IPS-NIHi11 (cell line): ENCODE measurements around the gene CDH24.

Experiments used
- DNase-seq: peaks from one replicate; pipeline ENCODE4 v3.0.0; 2012; ENCODE audit warnings: mixed read lengths, low spot score

Gene CDH24

DNA sequence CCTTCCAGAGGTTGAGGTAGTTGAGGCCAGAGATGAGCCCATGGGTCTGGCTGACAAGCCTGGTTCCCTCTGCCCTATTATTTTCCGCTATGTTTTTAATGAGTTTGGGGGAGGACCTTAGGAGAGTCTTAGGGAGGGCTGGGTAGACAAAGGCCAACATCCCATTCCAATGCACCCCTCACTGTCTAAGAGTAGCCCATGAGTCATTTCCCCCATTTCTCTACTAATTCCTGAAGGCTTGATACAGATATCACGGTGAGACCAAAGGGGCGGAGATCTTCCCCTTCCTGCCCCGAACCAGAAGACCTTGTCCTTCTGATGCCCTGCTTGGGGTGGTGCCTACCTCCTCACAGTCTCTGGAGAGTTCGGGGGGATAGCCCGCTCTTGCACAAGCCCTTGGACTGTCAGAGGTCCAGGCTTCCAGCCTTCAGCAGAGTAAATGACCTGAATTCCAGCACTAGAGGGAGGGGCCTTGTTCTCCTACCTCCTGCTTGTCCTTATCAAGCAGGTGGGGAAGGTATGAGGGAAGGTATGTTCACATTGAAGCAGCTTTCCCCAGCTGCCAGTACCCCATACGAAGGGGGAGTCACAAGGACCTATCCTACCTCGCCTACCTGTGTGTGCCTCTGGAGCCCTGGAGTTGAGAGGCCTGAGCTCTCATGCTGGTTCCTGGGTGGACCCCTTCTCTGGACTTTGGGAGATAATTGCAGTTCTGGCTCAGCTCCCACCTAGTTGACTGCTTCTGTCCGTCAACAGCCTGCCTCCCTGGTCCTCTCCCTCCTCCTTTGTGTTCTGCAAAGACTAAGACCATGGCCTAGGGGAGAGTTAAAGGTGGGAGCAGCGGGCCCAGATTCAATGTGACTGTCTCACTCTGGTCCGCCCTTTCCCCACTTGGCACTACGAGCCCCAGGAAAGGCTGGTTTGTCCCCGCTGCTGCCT is 11.6 kb downstream of the CDH24 start:
- no peak for DNase-seq

DNA sequence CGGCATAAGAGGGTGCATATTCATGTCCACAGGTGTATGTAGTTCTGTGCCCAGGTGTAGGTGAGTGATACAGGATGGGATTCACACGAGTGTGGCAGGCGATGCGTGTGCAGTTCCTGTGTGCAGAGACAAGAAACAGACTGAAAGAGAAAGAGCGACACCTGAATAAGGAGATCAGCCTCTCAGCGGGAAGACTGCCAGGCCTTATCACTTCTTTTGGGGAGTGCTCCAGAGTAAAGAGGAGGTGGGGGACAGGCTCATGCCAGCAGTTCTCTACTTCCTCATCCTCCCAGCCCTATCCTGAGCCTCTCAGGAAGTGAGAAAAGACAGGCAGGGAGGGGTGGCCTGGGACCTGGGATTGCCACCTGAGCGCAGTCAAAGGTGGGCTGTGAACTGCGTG is 12.5 kb downstream of the CDH24 start:
- DNase-seq: no peak

DNA sequence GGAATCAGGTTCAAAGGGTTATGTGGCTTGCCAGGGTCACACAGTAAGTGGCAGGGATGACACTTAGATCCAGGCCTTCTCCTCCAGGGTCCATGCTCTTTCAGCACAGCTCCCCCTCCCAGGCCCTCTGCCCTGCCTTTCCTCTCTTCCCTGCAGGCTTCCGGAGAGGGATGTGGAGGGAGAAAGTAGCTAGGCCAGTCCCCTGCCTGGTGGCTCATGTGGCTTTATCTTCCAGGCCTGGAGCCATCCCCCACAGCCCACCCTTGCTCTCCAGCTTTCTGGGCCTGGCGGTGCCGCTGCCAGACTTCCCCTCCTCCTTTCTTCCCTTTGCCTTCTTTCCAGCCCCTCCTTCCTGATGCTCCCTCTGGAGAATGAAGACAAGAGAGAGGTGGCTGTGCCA is 13.6 kb downstream of the CDH24 start:
- no peak for DNase-seq

DNA sequence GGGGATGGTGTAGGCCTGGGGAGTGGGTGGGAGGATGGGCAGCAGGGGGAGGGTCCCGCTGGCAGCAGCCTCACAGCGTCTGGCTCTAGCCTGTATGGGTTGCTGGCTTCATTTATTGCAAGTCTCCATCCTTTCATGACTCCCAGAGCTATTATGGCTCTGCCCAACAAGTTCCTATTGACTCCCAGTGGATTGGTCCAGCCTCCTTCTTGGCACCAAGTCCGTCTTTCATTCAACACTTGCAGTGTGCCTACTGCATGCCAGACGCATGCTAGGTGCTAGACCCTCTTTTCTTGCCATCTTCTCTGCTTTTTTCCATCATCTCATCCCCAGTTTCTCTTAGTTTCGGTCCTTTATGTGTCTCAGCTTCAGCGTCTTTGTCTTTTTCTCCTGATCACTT is 14.2 kb downstream of the CDH24 start:
- DNase-seq: no peak

DNA sequence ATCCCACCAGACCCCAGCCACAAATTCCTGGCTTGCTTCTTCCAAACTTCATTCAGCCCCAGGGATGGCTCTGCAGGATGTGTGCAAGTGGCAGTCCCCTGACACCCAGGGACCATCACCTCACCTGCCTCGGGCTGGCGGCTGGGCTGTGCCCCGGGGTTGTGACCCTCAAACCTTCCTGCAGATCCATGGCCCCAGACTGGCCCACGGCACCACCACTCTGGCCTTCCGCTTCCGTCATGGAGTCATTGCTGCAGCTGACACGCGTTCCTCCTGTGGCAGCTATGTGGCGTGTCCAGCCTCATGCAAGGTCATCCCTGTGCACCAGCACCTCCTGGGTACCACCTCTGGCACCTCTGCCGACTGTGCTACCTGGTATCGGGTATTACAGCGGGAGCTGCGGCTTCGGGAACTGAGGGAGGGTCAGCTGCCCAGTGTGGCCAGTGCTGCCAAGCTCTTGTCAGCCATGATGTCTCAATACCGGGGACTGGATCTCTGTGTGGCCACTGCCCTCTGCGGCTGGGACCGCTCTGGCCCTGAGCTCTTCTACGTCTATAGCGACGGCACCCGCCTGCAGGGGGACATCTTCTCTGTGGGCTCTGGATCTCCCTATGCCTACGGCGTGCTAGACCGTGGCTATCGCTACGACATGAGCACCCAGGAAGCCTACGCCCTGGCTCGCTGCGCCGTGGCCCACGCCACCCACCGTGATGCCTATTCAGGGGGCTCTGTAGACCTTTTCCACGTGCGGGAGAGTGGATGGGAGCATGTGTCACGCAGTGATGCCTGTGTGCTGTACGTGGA is 15.0 kb downstream of the CDH24 start, which contains the start of gene PSMB11:
TSS of gene PSMB11 (plus strand) at position 51 of the 804 bp plus-strand sequence. CDS start at position 65, 14 bp downstream.
- no peak for DNase-seq

DNA sequence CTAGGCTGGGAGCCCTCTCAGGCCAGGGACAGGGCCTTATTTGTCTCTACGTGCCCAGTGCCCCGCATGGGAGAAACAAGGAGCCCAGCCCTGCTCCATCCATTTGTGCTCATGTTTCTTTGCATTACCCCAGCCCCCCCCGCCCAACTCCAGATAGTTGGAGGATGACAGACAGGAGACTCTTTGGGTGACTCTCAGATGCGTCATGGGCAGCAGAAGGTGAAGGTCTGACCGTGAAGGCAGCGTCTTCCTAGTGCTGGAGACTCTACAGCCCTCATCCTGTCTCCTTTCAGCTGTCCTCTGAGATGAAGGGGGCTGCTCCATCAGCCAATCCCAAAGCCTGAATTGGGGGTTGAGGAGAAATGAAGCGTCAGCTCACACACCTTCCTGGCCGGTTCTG is 15.6 kb downstream of the CDH24 start:
- DNase-seq: no peak

DNA sequence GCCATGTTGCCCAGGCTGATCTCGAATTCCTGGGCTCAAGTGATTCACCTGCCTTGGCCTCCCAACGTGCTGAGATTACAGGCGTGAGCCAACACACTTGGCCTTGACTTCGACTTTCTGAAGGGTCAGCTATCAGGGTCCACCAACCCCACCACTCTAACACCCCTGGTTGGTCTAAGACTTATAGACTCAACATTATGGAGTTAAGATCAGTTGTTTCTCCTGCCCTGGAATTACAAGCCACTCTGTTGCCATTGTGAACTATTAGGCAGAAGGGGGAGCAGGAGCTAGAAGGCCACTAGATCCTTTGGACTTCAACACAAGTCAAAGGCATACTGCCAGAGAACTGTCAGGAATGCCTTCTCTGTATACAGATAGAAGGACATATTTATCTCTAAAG is 17.2 kb downstream of the CDH24 start:
- no peak for DNase-seq

DNA sequence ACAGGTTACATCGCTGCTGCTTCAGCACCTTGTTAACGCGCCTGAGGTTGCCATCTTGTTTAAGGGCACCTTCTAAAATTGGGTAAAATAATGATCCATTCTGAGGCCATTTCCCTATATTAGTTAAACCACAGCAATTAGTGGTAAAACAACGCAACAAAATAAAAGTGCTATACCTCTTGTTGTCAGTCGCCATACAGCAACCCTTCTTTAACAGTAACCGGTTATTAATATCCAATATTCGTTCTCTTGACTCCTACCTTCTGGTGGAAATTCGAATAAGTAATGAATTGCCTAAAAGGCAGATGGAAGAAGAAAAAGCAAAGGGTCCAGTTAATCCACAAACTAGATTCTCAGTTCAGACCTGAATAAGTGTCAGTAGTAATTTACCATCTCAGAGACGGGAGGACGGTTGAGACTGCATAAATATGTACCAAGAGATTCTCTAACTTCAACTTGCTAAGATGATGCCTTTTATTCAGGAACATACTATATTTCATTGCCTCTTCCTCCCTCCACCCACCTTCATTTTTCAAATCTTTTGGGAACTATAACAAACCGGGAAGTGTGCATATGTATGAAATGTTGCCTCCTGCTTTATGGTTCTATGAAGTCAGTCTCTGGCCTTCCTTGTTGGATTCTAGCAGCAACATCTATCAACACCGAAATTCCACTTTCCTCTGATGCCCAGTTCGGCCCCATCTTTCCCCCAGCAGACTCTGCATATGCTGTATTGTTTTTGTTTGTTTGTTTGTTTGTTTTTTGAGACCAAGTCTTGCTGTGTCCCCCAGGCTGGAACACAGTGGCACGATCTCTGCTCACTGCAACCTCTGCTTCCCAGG is 21.8 kb downstream of the CDH24 start:
- DNase-seq: no peak

DNA sequence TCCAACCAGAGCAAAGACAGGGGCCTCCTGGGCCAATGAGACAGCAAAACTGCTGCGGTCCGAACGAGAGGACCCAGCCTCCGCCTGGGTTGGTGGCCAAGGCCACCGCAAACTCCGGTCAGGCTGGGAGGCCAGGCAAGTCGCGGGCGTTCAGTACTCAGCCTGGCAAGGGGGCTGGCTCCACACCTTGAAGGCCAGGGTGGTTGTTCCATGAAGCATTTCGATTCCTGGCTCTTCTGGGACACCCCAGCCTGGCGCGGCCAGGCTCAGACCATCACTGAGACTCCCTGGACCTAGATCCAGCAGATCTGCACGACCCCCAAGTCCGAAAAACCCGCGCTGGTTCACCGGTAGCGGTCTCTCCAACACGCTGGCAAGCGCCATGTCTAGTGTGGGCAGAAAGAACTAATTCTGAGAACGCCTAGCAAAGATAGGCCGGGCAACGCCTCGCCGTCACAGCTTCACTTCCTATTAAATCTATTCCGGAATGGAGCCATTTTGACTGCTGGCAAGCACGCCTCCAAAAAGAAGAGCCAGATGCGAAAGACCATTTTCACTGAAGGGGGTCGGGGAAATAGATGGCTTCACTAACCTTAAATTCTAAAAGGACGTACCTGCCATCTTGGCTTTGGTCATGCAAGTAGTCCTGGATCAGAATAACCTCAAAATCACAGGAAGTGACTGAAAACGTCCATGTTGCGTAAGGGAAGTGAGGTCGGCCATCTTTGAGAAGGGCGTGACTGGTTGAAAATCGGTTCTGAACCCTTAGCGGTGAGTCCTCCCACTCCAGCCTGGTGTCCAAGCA is 22.6 kb downstream of the CDH24 start, which contains the start of gene PSMB5:
TSS of gene PSMB5 (minus strand) at position 403 of the 805 bp plus-strand sequence. CDS start at position 384, 19 bp downstream.
- DNase-seq: peak; percentile 95

DNA sequence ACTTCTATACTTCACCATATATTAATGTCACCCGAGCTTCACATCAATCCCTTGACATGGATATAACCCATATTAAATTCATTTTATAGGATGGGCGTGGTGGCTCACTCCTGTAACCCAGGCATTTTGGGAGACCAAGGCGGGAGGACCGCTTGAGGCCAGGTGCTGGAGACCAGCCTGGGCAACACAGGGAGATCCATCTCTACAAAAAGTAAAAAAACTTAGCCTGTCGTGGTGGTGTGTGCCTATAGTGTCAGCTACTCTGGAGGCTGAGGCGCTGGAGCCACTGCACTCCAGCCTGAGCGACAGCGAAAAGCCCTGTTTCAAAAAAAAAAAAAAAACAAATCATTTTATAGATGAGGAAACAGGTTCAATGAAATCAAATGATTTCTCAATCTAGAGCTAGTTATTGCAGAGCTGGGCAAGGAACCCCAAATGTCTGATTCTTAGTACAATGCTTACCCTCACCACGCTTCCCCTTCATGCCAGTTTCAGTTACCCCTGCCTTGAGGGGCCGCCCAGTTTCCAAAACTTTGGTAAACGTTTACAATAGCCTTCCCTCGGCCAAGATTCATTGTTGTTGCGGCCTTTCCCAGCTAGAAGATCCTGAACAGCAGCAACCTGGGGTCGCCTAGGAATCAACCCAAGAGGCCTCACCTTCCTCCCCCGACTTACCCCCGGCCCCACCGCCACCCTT is 23.4 kb downstream of the CDH24 start:
- DNase-seq: no peak

DNA sequence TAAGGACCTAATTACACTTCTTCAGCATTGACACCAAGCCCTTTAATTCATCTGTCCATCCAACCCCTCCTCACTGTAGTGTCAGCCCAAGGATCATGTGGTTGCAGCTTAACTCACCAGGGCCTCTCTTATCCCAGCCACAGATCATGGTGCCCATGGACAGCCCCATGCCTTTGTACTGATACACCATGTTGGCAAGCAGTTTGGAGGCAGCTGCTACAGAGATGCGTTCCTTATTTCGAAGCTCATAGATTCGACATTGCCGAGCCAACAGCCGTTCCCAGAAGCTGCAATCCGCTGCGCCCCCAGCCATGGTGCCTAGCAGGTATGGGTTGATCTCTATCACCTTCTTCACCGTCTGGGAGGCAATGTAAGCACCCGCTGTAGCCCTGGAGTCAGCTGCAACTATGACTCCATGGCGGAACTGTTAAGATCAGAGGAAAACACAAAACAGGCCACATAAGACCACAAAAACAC is 24.0 kb downstream of the CDH24 start:
- DNase-seq: no peak

DNA sequence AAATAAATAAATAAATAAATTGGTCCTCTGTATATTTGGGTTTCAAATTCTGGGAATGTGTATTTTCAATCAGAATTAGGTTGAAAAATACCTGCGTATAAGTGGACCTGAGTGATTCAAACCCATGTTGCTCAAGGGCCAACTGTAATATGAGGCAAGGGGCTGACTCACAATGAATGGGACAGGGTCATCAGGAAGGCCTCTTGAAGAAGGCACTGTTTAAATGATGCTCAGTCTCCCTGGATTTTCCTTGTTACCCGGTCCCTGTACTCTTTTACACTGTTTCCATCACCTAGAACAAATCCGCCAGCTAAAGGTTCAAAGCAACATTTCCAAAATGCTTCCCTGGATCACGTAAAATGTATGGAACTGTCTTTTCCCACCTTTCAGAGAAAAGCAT is 26.4 kb downstream of the CDH24 start:
- no peak for DNase-seq

DNA sequence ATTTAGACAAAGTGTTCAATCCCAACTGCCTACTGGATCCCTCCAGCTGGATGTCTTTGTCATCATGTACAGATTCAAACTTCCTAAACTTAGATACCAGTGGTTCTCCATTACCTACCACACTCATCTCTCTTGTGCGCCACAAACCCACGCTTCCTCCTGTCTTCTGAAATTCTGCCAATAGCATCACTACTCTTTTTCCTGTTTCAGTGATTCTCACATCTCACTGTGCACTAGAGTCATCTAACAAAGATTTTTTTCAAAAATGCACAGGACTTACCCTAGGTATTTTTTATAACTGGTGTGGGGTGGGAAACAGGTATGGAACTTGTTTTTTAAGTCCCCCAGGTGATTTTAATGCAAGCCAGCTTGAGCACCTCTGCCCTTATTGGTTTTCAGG is 28.5 kb downstream of the CDH24 start:
- no peak for DNase-seq

DNA sequence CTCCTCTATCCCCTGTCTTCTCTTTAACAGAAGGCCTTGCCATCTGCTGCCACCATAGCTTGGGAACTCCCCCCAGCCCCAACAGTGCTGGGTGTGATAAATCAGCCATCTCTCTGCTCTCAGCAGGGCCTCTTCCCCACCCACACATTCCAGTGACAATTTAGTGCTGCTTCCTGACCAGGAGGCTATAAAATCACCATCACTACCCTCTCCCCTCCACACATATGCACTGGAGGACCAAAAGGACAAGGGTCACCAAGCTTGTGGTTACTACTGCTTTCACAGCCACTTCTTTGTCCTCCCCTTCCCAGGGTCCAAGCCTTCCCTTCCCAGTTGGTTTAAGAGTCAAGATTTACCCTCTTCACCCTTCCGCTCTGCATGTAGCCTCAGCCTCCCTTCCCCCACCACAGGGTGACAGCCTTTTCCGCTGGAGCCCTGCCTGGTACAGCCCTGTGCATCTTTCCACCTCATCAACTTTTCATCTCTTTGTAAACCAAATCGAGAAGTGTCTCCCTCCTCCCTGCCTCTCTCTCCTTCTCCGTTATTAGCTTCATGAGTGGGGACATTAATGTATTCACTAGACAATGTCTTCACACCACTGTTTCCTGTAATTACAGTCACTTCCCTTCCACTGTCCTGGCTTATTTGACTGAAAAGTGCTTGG is 32.0 kb downstream of the CDH24 start:
- DNase-seq: no peak

DNA sequence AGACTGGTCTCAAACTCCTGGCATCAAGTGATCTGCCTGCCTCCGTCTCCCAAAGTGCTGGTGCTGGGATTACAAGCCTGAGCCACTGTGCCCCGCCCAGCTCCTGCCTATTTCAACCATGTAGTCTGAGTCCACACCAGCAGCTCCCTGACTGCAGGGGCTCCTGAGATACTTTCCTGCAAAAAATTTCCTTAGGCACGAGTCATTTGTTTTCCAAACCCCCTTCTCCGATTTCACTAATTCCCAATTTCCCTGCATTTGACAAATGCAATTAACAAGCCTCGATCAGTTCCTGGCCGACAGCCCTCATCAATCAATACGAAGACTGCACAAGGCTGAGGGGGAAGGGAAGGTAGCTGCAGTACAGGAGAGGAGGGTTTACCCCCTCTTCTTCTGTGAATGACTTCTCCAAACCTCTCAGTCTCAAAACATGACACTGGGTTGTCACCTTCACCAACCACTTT is 32.7 kb downstream of the CDH24 start:
- DNase-seq: no peak

DNA sequence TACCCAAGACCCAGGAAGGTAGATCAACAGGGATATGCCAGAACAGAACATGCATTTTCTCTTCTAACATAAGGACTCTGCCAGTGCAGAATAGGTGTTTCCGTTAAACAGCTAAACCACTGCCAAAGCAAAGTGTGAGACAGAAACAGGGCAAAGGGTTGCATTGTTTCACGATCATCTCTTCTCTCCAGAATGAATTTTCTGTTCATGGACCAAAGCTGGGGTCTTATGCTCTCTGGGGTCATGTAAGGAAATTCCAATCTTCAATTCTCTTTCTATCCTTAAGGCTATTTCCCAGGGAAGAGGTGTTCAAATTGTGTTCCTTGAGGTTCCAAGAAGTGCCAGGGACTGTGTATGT is 33.5 kb downstream of the CDH24 start:
- DNase-seq: no peak

DNA sequence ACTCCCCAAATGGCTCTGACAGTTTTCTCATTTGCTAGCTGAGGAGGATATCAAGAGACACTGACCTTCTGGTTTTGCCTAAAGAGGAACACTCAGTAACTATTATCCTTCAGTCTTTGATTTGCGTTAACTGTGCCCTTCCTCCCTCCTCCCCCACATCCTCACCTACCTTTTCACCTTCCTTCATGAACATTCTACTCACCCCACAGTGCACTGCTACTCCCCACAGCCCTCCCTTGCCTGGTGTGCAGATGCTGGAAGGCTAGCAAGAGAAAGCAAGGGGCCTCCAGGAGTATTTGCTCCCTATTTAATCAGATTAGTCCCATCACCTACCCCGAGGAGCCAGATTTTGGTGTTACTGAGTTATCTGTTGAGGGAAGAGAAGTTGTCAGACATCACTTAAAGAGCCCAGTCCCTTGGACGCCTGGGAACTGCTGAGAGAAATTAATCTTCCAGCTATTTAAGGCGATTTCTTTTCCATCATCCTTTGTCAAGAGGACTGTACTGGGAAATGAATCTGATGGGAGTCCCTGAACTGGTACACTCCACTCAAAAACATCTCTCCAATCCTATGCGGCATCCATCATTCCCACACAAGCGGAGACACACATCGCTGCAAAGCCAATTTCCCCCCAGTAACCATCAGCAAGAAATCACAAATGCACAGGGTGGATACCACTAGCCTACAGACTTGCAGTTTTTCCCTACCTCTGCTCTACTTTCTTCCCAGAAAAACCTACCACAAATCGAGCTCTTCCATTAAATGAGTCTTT is 34.1 kb downstream of the CDH24 start:
- DNase-seq: no peak

DNA sequence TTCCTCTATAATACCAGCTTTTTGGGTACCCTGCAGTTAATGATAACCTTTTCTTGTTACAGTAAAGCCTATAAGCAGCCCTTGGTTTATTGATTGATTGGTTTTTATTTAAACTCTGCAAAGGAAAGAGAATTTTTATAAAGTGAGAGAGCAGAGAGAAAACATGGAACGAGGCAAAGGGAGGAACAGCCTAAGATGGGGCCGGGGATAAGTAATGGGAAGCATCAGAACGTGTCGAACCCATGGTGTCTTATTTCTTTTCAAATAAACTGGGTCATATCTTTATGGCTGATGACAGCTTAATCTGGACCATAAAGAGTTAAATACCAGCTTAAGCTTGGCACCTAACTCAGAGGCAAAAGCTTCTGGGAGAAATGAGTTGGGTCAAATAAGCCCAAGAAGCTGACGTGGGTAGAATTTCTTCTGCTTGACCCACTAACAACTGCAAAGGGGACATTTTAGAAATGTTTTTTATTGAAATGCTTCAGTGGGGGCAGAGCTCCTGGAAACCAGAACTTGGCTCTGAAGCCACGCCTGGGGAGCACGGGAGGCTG is 35.4 kb downstream of the CDH24 start:
- no peak for DNase-seq

DNA sequence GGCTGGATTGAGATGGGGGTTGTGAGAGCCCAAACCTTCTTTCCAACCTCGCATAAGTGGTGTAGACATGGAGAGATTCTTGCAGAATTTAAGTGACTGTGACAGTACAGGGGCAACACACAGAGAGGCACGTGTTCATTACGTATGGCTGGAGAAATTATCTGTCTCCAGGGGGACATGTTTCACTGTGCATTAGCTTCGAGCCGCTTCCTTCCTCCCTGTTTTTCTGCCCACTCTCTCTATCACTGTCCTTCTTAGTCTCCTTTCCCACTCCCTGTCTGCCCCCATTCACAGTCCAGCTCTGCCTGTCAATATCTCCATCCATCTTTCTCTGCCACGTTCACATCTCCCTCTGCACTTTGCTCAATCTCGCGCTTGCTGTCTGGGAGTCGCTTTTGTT is 35.9 kb downstream of the CDH24 start:
- DNase-seq: no peak
